Breast epithelium (tissue), 3 donors: ENCODE measurements around the gene AFAP1.

Experiments used
- POLR2A ChIP-seq: fragments of 450-650 bp; IDR thresholded peaks from one replicate; pipeline ENCODE4 v1.6.1; 2016; ENCODE audit warnings: antibody characterized with exemption, mild to moderate bottlenecking, moderate library complexity
- TF ChIP-seq, protein P1 (sequence below), 3 donors: fragments of 450-650 bp; IDR thresholded peaks; one replicate each; pipeline ENCODE4 v1.5.1; 2016 to 2017; ENCODE audit warnings: antibody characterized with exemption in 3 of 3, mild to moderate bottlenecking in 3 of 3, moderate library complexity in 3 of 3

DNA sequence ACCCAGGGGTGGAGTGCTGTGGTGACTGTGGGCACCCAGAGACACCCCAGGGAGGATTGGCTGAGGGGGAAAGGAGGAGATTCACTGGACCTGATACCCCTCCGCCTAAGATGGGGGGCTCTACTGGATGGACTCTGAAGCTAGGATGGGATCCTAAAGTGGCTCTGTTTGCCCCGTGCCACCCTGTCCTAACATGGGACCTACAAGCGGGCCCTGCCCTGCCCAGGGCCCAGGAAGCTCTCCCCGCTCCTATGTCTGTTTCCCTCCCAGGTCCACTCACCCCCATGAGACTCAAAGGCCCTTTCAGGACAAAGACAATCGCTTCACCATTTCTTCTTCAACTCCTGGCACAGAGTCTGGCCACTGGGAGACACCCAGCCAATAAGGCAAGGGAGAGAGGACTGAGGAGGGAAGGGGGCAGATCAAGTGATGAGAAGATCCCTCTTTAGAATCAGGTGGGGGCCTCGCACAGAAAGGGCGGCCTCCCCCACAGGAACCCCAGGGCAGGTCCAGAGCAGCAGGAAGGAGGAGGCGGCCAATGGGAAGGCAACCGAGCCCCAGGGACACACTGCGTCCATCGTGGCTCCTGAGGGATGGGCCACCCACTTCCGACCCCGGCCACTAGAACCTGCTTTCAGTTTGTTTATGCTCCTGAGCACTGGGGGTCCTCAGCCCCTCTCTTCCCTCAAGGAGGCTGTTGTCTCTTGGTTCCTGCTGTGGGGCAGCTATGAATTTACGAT is 155.4 kb downstream of the AFAP1 start:
- TF ChIP-seq, protein P1, sequence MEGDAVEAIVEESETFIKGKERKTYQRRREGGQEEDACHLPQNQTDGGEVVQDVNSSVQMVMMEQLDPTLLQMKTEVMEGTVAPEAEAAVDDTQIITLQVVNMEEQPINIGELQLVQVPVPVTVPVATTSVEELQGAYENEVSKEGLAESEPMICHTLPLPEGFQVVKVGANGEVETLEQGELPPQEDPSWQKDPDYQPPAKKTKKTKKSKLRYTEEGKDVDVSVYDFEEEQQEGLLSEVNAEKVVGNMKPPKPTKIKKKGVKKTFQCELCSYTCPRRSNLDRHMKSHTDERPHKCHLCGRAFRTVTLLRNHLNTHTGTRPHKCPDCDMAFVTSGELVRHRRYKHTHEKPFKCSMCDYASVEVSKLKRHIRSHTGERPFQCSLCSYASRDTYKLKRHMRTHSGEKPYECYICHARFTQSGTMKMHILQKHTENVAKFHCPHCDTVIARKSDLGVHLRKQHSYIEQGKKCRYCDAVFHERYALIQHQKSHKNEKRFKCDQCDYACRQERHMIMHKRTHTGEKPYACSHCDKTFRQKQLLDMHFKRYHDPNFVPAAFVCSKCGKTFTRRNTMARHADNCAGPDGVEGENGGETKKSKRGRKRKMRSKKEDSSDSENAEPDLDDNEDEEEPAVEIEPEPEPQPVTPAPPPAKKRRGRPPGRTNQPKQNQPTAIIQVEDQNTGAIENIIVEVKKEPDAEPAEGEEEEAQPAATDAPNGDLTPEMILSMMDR (IDR thresholded peaks at IDR 0.05) = no peak
- no peak for TF ChIP-seq POLR2A
